Epithelial cell of esophagus (primary cell): ENCODE data around the gene NLGN1.

ENCODE experiments used
- DNase-seq: peaks from one replicate; pipeline ENCODE4 v3.0.0; 2010; ENCODE audit warnings: low read depth
- H3K4me3 ChIP-seq: 2 replicates; pipeline ENCODE4 v1.5.1; 2011; ENCODE audit warnings: mild to moderate bottlenecking, low read length, control low read depth
- TF ChIP-seq, protein P1 (sequence below): IDR thresholded peaks from 2 replicates; pipeline ENCODE4 v1.5.1; 2011; ENCODE audit warnings: low read depth, mild to moderate bottlenecking, low read length, control low read depth, inconsistent platforms; ENCODE audit not compliant: insufficient read depth; ENCODE audit errors: missing control alignments

Gene NLGN1

GRCh38 chr3:174000675-174001074 lies 603.1 kb downstream of the NLGN1 start:
- DNase-seq = no peak
- TF ChIP-seq, protein P1, sequence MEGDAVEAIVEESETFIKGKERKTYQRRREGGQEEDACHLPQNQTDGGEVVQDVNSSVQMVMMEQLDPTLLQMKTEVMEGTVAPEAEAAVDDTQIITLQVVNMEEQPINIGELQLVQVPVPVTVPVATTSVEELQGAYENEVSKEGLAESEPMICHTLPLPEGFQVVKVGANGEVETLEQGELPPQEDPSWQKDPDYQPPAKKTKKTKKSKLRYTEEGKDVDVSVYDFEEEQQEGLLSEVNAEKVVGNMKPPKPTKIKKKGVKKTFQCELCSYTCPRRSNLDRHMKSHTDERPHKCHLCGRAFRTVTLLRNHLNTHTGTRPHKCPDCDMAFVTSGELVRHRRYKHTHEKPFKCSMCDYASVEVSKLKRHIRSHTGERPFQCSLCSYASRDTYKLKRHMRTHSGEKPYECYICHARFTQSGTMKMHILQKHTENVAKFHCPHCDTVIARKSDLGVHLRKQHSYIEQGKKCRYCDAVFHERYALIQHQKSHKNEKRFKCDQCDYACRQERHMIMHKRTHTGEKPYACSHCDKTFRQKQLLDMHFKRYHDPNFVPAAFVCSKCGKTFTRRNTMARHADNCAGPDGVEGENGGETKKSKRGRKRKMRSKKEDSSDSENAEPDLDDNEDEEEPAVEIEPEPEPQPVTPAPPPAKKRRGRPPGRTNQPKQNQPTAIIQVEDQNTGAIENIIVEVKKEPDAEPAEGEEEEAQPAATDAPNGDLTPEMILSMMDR = no peak
- H3K4me3 ChIP-seq = no peak overlapping the region

- TF ChIP-seq, protein P1 = peak; percentile 29
- no peak overlapping the region for H3K4me3 ChIP-seq
- DNase-seq = peak; percentile 7
Measured at GRCh38 chr3:174002543-174002942, 605.0 kb downstream of the NLGN1 start.

GRCh38 chr3:174010907-174011306 lies 613.4 kb downstream of the NLGN1 start:
- H3K4me3 ChIP-seq = no peak overlapping the region
- no peak for DNase-seq

DNA sequence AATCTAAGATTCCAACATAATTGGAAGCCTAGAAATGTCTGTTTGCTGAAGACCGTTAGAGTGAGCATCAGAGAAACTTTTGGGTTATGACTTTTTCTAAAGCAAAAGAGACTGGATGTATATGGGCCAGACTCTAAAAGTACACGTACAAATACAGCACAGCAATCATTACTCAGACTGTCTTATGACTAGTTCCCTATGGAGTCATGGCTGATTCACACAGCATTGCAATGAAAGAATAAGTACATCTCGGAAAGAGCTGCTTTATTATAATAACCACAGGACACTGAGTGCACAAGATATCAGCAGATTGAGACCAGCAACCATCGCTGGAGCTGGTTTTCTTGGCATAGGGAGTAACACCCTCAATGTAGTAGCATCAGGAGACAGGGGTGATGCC lies 618.6 kb downstream of the NLGN1 start:
- no peak overlapping the region for H3K4me3 ChIP-seq
- TF ChIP-seq, protein P1 = no peak
- DNase-seq = peak; percentile 83

More at GRCh38 chr3:174010907-174011306, 613.4 kb downstream of the NLGN1 start:
- TF ChIP-seq, protein P1 = no peak

DNA sequence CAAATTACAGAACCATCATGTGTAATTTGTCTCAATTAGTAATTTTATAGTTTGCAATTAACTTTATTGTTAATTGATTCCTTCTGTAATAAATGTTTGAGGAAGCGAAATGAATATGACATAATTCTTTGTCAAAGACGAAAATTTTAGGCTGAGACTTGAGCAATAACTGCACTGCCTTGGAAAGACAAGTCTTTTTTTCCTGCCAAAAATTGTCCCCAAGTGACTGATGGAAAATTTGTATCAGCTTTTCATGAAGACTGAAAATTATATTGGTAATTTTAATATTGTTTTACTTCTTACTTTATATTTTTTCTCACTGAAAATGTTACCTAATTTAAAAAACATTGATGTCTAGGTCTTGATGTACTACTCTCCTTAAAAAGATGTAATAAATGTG lies 622.6 kb downstream of the NLGN1 start:
- TF ChIP-seq, protein P1 = no peak
- no peak overlapping the region for H3K4me3 ChIP-seq
- DNase-seq = no peak

- no peak overlapping the region for H3K4me3 ChIP-seq
- TF ChIP-seq, protein P1 = no peak
- no peak for DNase-seq
Measured at GRCh38 chr3:174023421-174023820, 625.9 kb downstream of the NLGN1 start.

DNA sequence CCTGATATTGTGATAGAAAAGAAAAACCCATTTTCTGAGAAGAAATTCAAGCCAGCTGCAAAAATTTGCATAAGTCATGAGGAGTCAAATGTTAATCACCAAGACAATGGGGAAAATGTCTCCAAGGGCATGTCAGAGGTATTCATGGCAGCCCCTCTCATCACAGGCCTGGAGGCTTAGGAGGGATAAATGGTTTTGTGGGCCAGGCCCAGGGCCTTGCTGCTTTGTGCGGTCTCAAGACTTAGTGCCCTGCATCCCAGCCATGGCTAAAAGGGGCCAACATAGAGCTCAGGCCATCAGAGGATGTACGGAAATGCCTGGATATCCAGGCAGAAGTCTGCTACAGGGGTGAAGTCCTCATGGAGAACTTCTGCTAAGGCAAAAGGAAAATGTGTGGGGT lies 631.1 kb downstream of the NLGN1 start:
- H3K4me3 ChIP-seq = no peak overlapping the region
- DNase-seq = no peak
- TF ChIP-seq, protein P1 = no peak
